MCF 10A (cell line): ENCODE results near the gene BEND5. TPM values are rescaled to one million over a fixed set of nuclear protein-coding genes. Genes with fewer than 3 reads are reported as not detected.

Source experiments
- BruUV-seq: library from RNA; stranded (reverse); fragments of 400-500 nt; replicated peaks from 2 replicates; lab custom pipeline; 2021; lab: Mats Ljungman, UMichigan
- CTCF ChIA-PET: fragments of 300-600 bp; sonication (Branson Sonifier 250); formaldehyde crosslinking; extraction: SDS; loops from one replicate; lab custom pipeline; 2021; ENCODE audit warnings: antibody characterized with exemption, inconsistent platforms; lab: Yijun Ruan, JAX
- POLR2A ChIA-PET: fragments of 300-600, 350-650 bp; sonication (Branson Sonifier 250); formaldehyde crosslinking; extraction: SDS; loops from one replicate; lab custom pipeline; 2020; ENCODE audit warnings: antibody characterized with exemption, inconsistent platforms; lab: Yijun Ruan, JAX
- DNase-seq: peaks from one replicate; pipeline ENCODE4 v3.0.0-alpha.2; 2018; ENCODE audit not compliant: unreplicated experiment
- H3K27ac Mint-ChIP-seq: one replicate; pipeline ENCODE4 v1.8.0; 2022; ENCODE audit warnings: mild to moderate bottlenecking, low read depth, mixed read lengths; ENCODE audit not compliant: unreplicated experiment
- H3K27me3 Mint-ChIP-seq: one replicate; pipeline ENCODE4 v1.8.0; 2022; ENCODE audit warnings: mixed read lengths; ENCODE audit not compliant: insufficient read depth, unreplicated experiment
- H3K36me3 Mint-ChIP-seq: one replicate; pipeline ENCODE4 v1.8.0; 2022; ENCODE audit warnings: mild to moderate bottlenecking, moderate library complexity, mixed read lengths; ENCODE audit not compliant: insufficient read depth, unreplicated experiment
- H3K4me1 Mint-ChIP-seq: one replicate; pipeline ENCODE4 v1.8.0; 2022; ENCODE audit warnings: mixed read lengths; ENCODE audit not compliant: insufficient read depth, unreplicated experiment
- H3K4me3 Mint-ChIP-seq: one replicate; pipeline ENCODE4 v1.8.0; 2022; ENCODE audit warnings: mild to moderate bottlenecking, moderate library complexity, mixed read lengths; ENCODE audit not compliant: unreplicated experiment
- H3K9me3 Mint-ChIP-seq: one replicate; pipeline ENCODE4 v1.8.0; 2022; ENCODE audit warnings: mixed read lengths; ENCODE audit not compliant: unreplicated experiment
- intact Hi-C: fragments of 100-400 bp; cut with micrococcal nuclease; formaldehyde crosslinking; loops from 2 replicates; pipeline ENCODE4 v1.14.1; 2022
- total RNA-seq: library from RNA; stranded (reverse); gene quantifications from 2 replicates; pipeline ENCODE4 v1.2.3, GENCODE V29; 2022
- TF ChIP-seq, protein P1 (sequence below): fragments of 200-600 bp; IDR thresholded peaks from one replicate; pipeline ENCODE4 v1.8.0; 2022; ENCODE audit warnings: antibody characterized with exemption, mild to moderate bottlenecking; ENCODE audit not compliant: unreplicated experiment

BEND5 gene
- total RNA-seq, 1 experiment from 2014 or later: not detected

DNA sequence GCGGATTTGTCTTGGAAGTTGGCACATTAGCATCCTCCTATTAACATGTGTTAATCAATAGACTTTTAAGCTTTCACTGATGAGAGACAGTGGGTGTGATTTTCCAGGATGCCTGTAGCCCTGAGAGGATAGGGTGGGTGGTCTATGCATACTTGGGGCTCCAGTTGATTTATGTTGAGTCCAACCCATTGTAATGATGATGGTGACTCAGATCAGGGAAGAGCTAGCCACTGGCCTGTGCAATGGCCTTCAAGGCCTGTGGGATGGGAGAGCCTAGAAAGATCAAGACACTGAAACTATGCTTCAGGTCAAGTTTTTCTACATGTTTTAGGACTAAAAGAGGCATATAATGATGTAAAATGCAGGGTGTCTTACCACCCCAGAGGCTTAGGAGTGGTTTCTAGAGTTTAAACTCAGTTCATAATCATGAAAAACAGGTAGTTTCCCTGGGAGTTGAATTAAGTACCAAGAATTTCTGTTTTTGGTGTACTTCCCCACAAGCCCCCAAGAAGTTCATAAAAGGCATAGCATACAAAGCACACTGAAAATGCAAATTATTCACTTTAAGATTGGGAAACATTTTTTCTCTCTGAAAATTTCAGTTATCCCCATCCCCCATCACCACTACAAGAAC lies 19.9 kb downstream of the BEND5 start:
- Mint-ChIP-seq H3K9me3 (no peaks in the 10 kb centered on the region), H3K27ac (no peak overlapping the region), H3K4me1 (no peaks in the 10 kb centered on the region), H3K4me3 (no peak overlapping the region), H3K27me3 (no peaks in the 10 kb centered on the region), H3K36me3 (no peaks in the 10 kb centered on the region)
- intact Hi-C loops: no loop called here
- POLR2A ChIA-PET: no interaction called here
- TF ChIP-seq, protein P1, sequence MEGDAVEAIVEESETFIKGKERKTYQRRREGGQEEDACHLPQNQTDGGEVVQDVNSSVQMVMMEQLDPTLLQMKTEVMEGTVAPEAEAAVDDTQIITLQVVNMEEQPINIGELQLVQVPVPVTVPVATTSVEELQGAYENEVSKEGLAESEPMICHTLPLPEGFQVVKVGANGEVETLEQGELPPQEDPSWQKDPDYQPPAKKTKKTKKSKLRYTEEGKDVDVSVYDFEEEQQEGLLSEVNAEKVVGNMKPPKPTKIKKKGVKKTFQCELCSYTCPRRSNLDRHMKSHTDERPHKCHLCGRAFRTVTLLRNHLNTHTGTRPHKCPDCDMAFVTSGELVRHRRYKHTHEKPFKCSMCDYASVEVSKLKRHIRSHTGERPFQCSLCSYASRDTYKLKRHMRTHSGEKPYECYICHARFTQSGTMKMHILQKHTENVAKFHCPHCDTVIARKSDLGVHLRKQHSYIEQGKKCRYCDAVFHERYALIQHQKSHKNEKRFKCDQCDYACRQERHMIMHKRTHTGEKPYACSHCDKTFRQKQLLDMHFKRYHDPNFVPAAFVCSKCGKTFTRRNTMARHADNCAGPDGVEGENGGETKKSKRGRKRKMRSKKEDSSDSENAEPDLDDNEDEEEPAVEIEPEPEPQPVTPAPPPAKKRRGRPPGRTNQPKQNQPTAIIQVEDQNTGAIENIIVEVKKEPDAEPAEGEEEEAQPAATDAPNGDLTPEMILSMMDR: no peak
- DNase-seq: no peak
- no TSS peak for BruUV-seq
- CTCF ChIA-PET: interaction anchor here (0.6 to 1.1 kb wide), 4 partner anchors 15 to 60 kb away, joined by 3 to 5 read pairs (median 4); no protein-coding TSS in a partner anchor

DNA sequence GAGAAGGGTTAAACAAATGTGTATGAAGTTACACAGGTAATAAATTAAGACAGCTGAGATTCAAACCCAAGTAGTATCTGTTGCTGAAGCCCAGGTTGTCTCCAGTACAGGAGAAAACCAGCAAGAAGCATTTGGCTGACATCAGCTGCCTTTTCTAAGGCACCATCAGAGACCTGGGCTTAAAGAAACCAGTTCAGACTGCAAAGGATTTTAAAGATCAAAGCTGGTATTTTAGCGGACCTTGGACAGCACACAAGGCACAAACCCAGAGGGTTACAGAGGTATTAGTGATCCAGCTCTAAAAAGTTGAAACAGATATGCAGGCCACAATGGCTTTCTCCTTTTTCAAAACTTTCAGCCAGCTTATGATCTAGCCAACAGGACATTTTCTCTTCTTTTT lies 23.4 kb downstream of the BEND5 start:
- Mint-ChIP-seq H3K27me3 (peaks cover 6% of the 10 kb centered on the region), H3K27ac (no peak overlapping the region), H3K9me3 (no peaks in the 10 kb centered on the region), H3K4me3 (no peak overlapping the region), H3K4me1 (no peaks in the 10 kb centered on the region), H3K36me3 (no peaks in the 10 kb centered on the region)
- ChIA-PET POLR2A (no interaction called here), CTCF (interaction anchor here (0.7 kb wide), 1 partner anchor 1492 kb away, joined by 3 read pairs; no protein-coding TSS in a partner anchor)
- no peak for DNase-seq
- BruUV-seq: no TSS peak
- intact Hi-C loops: no loop called here
- TF ChIP-seq, protein P1: no peak

DNA sequence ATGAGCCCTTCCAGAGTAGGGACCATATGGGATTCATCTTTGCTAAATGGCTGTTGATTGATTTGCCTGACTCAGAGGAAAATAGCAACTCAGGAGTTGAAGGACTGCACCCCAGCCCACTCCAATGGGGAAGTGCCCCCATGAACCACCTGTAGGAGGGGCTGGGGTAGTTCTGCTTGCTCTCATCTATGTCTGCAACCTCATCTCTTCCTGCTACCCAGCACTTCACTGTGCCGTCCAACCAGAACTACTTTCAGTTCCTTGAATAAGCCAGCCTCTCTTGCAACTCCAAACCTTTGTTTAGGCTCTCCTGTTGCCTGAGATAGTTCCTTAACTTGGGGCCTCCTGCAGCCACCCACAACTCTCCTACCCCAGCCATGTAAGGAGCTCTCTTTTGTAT lies 26.6 kb downstream of the BEND5 start:
- POLR2A ChIA-PET: no interaction called here

DNA sequence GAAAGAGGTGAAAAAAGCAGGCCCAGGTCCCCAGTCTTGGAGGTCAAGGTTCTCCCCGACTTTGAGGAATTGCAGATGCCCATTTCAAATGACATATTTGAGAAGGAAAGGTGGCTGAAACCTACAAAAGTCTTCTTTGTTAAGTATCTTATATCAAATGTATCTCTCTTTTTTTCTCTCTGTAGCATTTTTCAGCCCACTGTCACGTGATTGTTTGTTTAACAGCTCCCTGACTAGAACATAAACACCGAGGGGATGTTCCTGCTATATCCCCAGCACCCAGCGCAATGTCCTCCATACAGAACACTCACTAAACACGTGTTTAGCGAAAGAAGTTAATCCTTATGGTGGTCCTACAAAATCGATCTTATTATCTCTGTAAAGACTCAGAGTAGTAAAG lies 27.6 kb downstream of the BEND5 start:
- Mint-ChIP-seq H3K4me3 (no peak overlapping the region), H3K27ac (no peak overlapping the region), H3K36me3 (no peaks in the 10 kb centered on the region), H3K27me3 (peaks cover 12% of the 10 kb centered on the region), H3K4me1 (no peaks in the 10 kb centered on the region), H3K9me3 (no peaks in the 10 kb centered on the region)
- intact Hi-C loops: no loop called here
- DNase-seq: no peak
- POLR2A ChIA-PET: no interaction called here
- TF ChIP-seq, protein P1: no peak
- CTCF ChIA-PET: interaction anchor here (0.6 to 0.8 kb wide), 3 partner anchors 9 to 68 kb away, joined by 3 to 4 read pairs (median 3); no protein-coding TSS in a partner anchor
- BruUV-seq: no TSS peak

More for the DNA sequence above, 26.6 kb downstream of the BEND5 start:
- Mint-ChIP-seq H3K36me3 (no peaks in the 10 kb centered on the region), H3K27ac (no peak overlapping the region), H3K9me3 (no peaks in the 10 kb centered on the region), H3K4me1 (no peaks in the 10 kb centered on the region), H3K27me3 (peaks cover 12% of the 10 kb centered on the region), H3K4me3 (no peak overlapping the region)
- intact Hi-C loops: no loop called here
- CTCF ChIA-PET: interaction anchor here (0.6 kb wide), 1 partner anchor 463 kb away, joined by 3 read pairs; no protein-coding TSS in a partner anchor
- TF ChIP-seq, protein P1: no peak
- no TSS peak for BruUV-seq
- no peak for DNase-seq
